ENCODE data around the gene SPATA6.

The SPATA6 gene

GRCh38 chr1:48396208-48396607 lies 75.8 kb downstream of the SPATA6 start:
- FAIRE-seq (no peak), DNase-seq (ENCODE audit: insufficient read length) (no peak)
- no peak for TF ChIP-seq TAF1 (IDR thresholded peaks at IDR 0.05; ENCODE audit: borderline replicate concordance, low read depth, low read length)
- no peak for TF ChIP-seq POLR2A (IDR thresholded peaks at IDR 0.05; ENCODE audit: low read depth, low read length)
- TF ChIP-seq POLR2AphosphoS5 (IDR thresholded peaks at IDR 0.05; ENCODE audit: low read depth, low read length): no peak

GRCh38 chr1:48391926-48392325 lies 80.1 kb downstream of the SPATA6 start:
- DNase-seq (ENCODE audit: insufficient read length): no peak
- no peak for FAIRE-seq

GRCh38 chr1:48387409-48387808 lies 84.6 kb downstream of the SPATA6 start:
- DNase-seq (ENCODE audit: insufficient read length) (no peak), FAIRE-seq (no peak)
- TF ChIP-seq TAF1 (IDR thresholded peaks at IDR 0.05; ENCODE audit: borderline replicate concordance, low read depth, low read length): no peak
- TF ChIP-seq POLR2AphosphoS5 (IDR thresholded peaks at IDR 0.05; ENCODE audit: low read depth, low read length): no peak
- no peak for TF ChIP-seq POLR2A (IDR thresholded peaks at IDR 0.05; ENCODE audit: low read depth, low read length)

More at GRCh38 chr1:48391926-48392325, 80.1 kb downstream of the SPATA6 start:
- TF ChIP-seq POLR2A (IDR thresholded peaks at IDR 0.05; ENCODE audit: low read depth, low read length) (no peak), POLR2AphosphoS5 (IDR thresholded peaks at IDR 0.05; ENCODE audit: low read depth, low read length) (no peak), TAF1 (IDR thresholded peaks at IDR 0.05; ENCODE audit: borderline replicate concordance, low read depth, low read length) (no peak)

- no peak for DNase-seq (ENCODE audit: insufficient read length)
- FAIRE-seq: no peak
- TF ChIP-seq TAF1 (IDR thresholded peaks at IDR 0.05; ENCODE audit: borderline replicate concordance, low read depth, low read length) (no peak), POLR2A (IDR thresholded peaks at IDR 0.05; ENCODE audit: low read depth, low read length) (no peak), POLR2AphosphoS5 (IDR thresholded peaks at IDR 0.05; ENCODE audit: low read depth, low read length) (no peak)
These were observed 97.2 kb downstream of the SPATA6 start for GRCh38 chr1:48374785-48375184.

- DNase-seq (ENCODE audit: insufficient read length): no peak
- no peak for TF ChIP-seq TAF1 (IDR thresholded peaks at IDR 0.05; ENCODE audit: borderline replicate concordance, low read depth, low read length)
- TF ChIP-seq POLR2A (IDR thresholded peaks at IDR 0.05; ENCODE audit: low read depth, low read length): no peak
- TF ChIP-seq POLR2AphosphoS5 (IDR thresholded peaks at IDR 0.05; ENCODE audit: low read depth, low read length): no peak
- FAIRE-seq: no peak
These were observed 100.4 kb downstream of the SPATA6 start for GRCh38 chr1:48371598-48371997.

GRCh38 chr1:48362901-48363300 lies 109.1 kb downstream of the SPATA6 start:
- no peak for DNase-seq (ENCODE audit: insufficient read length)
- TF ChIP-seq TAF1 (IDR thresholded peaks at IDR 0.05; ENCODE audit: borderline replicate concordance, low read depth, low read length) (no peak), POLR2A (IDR thresholded peaks at IDR 0.05; ENCODE audit: low read depth, low read length) (no peak), POLR2AphosphoS5 (IDR thresholded peaks at IDR 0.05; ENCODE audit: low read depth, low read length) (no peak)
- no peak for FAIRE-seq

GRCh38 chr1:48356901-48357300 lies 115.1 kb downstream of the SPATA6 start:
- DNase-seq (ENCODE audit: insufficient read length) (no peak), FAIRE-seq (no peak)
- TF ChIP-seq TAF1 (IDR thresholded peaks at IDR 0.05; ENCODE audit: borderline replicate concordance, low read depth, low read length): no peak
- no peak for TF ChIP-seq POLR2AphosphoS5 (IDR thresholded peaks at IDR 0.05; ENCODE audit: low read depth, low read length)
- no peak for TF ChIP-seq POLR2A (IDR thresholded peaks at IDR 0.05; ENCODE audit: low read depth, low read length)

- no peak for TF ChIP-seq POLR2A (IDR thresholded peaks at IDR 0.05; ENCODE audit: low read depth, low read length)
- TF ChIP-seq TAF1 (IDR thresholded peaks at IDR 0.05; ENCODE audit: borderline replicate concordance, low read depth, low read length): no peak
- TF ChIP-seq POLR2AphosphoS5 (IDR thresholded peaks at IDR 0.05; ENCODE audit: low read depth, low read length): no peak
- no peak for FAIRE-seq
- DNase-seq (ENCODE audit: insufficient read length): no peak
These were observed 127.6 kb downstream of the SPATA6 start for GRCh38 chr1:48344373-48344772.

GRCh38 chr1:48341221-48341620 lies 130.8 kb downstream of the SPATA6 start:
- DNase-seq (ENCODE audit: insufficient read length) (no peak), FAIRE-seq (no peak)
- TF ChIP-seq POLR2A (IDR thresholded peaks at IDR 0.05; ENCODE audit: low read depth, low read length): no peak
- no peak for TF ChIP-seq TAF1 (IDR thresholded peaks at IDR 0.05; ENCODE audit: borderline replicate concordance, low read depth, low read length)
- TF ChIP-seq POLR2AphosphoS5 (IDR thresholded peaks at IDR 0.05; ENCODE audit: low read depth, low read length): no peak

- FAIRE-seq (no peak), DNase-seq (ENCODE audit: insufficient read length) (no peak)
- no peak for TF ChIP-seq POLR2AphosphoS5 (IDR thresholded peaks at IDR 0.05; ENCODE audit: low read depth, low read length)
- no peak for TF ChIP-seq TAF1 (IDR thresholded peaks at IDR 0.05; ENCODE audit: borderline replicate concordance, low read depth, low read length)
- TF ChIP-seq POLR2A (IDR thresholded peaks at IDR 0.05; ENCODE audit: low read depth, low read length): no peak
These were observed 133.7 kb downstream of the SPATA6 start for GRCh38 chr1:48338257-48338656.

GRCh38 chr1:48333316-48333715 lies 138.7 kb downstream of the SPATA6 start:
- TF ChIP-seq POLR2AphosphoS5 (IDR thresholded peaks at IDR 0.05; ENCODE audit: low read depth, low read length) (no peak), POLR2A (IDR thresholded peaks at IDR 0.05; ENCODE audit: low read depth, low read length) (no peak), TAF1 (IDR thresholded peaks at IDR 0.05; ENCODE audit: borderline replicate concordance, low read depth, low read length) (no peak)
- no peak for FAIRE-seq

GRCh38 chr1:48332115-48332514 lies 139.9 kb downstream of the SPATA6 start:
- DNase-seq (ENCODE audit: insufficient read length) (no peak), FAIRE-seq (no peak)
- TF ChIP-seq TAF1 (IDR thresholded peaks at IDR 0.05; ENCODE audit: borderline replicate concordance, low read depth, low read length): no peak

More at GRCh38 chr1:48333316-48333715, 138.7 kb downstream of the SPATA6 start:
- no peak for DNase-seq (ENCODE audit: insufficient read length)

GRCh38 chr1:48329905-48330304 lies 142.1 kb downstream of the SPATA6 start:
- TF ChIP-seq POLR2AphosphoS5 (IDR thresholded peaks at IDR 0.05; ENCODE audit: low read depth, low read length) (no peak), TAF1 (IDR thresholded peaks at IDR 0.05; ENCODE audit: borderline replicate concordance, low read depth, low read length) (no peak), POLR2A (IDR thresholded peaks at IDR 0.05; ENCODE audit: low read depth, low read length) (no peak)
- FAIRE-seq (no peak), DNase-seq (ENCODE audit: insufficient read length) (no peak)
